GM18526 (cell line): ENCODE data around the gene MAVS.

Experiments used
- POLR2A ChIP-seq: IDR thresholded peaks from 3 replicates; pipeline ENCODE4 v1.6.1; 2011; ENCODE audit not compliant: insufficient read length; ENCODE audit errors: extremely low read depth

MAVS gene

GRCh38 chr20:3904857-3905256 is 58.2 kb downstream of the MAVS start:
- TF ChIP-seq POLR2A, result no peak

GRCh38 chr20:3908667-3909066 is 62.0 kb downstream of the MAVS start:
- no peak for TF ChIP-seq POLR2A

GRCh38 chr20:3909952-3910366 is 63.3 kb downstream of the MAVS start:
- TF ChIP-seq POLR2A, result no peak

- no peak for TF ChIP-seq POLR2A
These were observed 64.2 kb downstream of the MAVS start for GRCh38 chr20:3910853-3911252.

- TF ChIP-seq POLR2A, result no peak
These were observed 65.3 kb downstream of the MAVS start for GRCh38 chr20:3911956-3912355.

- TF ChIP-seq POLR2A, result no peak
These were observed 67.8 kb downstream of the MAVS start for GRCh38 chr20:3914446-3914845.

GRCh38 chr20:3915691-3916090 is 69.1 kb downstream of the MAVS start:
- no peak for TF ChIP-seq POLR2A

GRCh38 chr20:3916364-3916763 is 69.7 kb downstream of the MAVS start:
- no peak for TF ChIP-seq POLR2A

- no peak for TF ChIP-seq POLR2A
These were observed 72.7 kb downstream of the MAVS start for GRCh38 chr20:3919352-3919751.

GRCh38 chr20:3922223-3922982 is 75.8 kb downstream of the MAVS start:
- TF ChIP-seq POLR2A, result no peak

GRCh38 chr20:3922983-3923339 is 76.3 kb downstream of the MAVS start:
- no peak for TF ChIP-seq POLR2A

GRCh38 chr20:3923818-3924217 is 77.2 kb downstream of the MAVS start:
- TF ChIP-seq POLR2A, result no peak

- no peak for TF ChIP-seq POLR2A
These were observed 77.9 kb downstream of the MAVS start for GRCh38 chr20:3924304-3925112.

GRCh38 chr20:3925113-3925695 is 78.6 kb downstream of the MAVS start:
- no peak for TF ChIP-seq POLR2A
